ENCODE data around the gene GRAMD1B.
"Not testable (repeated sequence)": the region's sequence is repeated elsewhere in the genome, so short reads cannot be mapped to it uniquely, and the experiment has no call there.

GRAMD1B gene

DNA sequence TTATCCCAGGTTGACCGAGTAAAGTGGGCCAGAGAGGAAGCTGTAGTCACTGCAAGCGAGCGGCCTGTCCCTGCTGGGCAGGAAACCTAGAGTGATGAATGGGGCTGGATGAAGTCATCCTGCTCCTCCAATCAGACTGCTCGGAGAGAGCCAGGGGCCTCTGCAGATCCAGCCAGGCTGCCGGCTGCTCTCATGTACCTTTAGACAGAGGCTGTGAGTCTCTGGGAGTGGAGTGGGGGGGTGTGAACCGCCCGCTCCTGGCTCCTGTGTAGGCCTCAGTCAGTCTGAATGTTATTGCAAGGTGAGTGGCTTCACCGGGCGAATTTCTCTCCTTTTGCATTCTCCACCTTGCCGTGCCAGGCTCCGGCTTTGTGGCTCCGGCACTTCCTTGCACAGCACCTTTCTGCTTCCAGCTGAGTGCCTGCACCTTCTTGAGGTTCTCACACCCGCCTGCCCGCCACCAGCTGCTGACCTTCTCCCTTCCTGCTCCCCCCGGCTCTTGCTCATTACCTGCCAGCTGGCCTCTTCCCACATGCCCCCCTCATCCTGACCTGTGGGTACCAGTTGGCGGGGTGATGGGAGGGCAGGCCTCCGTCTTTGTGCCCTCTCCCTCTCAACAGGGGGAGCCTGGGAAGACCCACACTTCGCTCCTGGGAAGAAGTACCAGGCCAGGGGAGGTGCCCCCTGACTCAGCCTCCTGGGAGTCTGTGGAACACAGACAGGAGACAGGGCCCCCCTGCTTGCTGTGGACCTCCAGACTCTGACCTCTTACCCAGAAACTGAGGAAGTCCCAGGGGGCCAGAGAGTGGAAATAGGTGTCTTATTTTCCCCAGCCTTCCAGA is 79.9 kb downstream of the GRAMD1B start:
- DNase-seq (ENCODE audit: low read depth): no peak

DNA sequence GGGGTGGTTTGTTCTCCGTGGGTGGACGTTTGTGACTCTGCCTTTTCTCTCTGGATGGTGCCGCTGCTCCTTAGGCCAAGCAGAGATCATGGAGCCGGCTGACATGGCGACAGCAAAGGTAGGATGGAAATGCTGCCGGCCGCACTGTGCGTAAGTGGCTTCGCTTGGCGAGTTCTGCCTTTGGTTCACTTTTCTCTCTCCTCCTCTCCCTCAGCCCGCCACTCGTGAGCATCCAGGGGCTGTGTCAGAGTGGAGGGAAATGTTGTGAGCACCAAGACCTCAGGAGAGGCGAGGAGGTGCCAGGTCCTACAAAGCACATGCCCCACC is 80.5 kb downstream of the GRAMD1B start:
- no peak for DNase-seq (ENCODE audit: low read depth)

DNA sequence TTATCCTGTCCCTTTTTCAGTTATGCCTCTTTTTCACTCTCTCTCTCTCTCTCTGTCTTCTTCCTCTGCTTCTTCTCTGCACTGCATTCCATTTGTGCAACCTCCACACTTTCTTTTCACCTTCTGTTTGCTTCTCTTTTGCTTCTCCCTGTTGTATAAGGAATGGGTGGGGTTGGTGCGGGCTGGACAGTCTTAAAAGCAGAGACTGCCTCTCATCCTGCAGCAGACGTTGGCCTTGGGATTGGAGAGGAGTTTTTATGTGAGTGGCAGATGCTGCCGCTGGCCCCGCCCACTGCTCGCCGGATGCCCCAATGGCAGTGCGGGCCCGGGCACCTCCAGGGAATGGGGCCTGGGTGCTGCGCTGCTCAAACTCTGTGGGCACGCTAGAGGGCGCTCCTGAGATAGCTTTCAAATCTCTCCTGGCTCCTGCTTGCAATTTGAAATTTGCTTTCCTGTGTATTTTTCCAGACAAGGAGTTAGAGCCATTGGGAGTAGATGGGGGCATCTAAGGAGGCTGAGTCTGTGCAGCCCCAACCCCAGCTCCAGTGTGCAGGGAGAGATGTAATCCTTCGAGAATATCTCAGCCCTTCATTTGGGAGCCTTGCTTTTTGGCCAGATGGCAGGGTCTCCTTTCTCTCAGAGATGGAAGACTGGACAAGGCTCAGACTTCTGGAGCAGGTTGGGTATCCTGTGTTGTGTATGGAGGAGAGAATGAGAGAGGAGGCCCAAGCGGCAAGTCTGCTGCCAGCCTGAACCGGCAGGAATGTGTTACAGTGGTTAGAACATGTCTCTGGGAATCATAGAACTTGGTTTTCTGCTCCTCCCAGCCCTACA is 81.2 kb downstream of the GRAMD1B start:
- peak; percentile 30 for DNase-seq (ENCODE audit: low read depth)

DNA sequence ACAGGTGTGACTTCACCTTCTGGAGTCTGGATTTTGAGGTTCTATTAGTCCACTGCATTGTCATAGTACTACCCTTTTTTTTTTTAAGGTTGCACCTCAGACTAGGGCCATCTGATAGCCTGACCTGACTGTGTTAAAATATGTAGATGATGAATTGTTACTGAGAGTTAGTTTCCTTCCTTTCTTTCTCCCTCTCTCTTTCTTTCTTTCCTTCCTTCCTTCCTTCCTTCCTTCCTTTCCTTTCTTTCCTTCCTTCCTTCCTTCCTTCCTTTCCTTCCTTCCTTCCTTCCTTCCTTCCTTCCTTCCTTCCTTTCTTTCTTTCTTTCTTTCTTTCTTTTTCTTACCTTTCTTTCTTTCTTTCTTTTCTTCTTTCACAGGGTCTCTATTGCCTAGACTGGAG is 83.2 kb downstream of the GRAMD1B start:
- DNase-seq (ENCODE audit: low read depth): not testable (repeated sequence)

DNA sequence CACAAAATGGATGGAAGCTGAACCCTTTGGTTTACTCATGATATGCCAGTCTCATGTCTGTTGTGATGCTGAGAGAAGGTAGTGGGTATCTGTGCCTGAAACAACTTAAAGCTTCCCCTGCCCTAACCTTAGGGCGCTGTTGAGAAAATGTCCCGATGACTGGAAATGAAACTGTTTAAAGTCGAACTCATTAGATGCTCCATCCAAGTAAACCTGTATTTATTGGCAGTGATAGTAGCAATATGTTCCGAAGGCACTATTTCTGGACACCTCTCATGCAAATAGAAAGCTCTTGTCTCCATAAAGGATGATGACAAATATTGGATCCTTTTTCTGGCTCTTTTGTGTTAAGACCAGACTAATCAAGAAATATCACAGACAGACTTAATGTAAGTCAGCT is 86.2 kb downstream of the GRAMD1B start:
- DNase-seq (ENCODE audit: low read depth): no peak

DNA sequence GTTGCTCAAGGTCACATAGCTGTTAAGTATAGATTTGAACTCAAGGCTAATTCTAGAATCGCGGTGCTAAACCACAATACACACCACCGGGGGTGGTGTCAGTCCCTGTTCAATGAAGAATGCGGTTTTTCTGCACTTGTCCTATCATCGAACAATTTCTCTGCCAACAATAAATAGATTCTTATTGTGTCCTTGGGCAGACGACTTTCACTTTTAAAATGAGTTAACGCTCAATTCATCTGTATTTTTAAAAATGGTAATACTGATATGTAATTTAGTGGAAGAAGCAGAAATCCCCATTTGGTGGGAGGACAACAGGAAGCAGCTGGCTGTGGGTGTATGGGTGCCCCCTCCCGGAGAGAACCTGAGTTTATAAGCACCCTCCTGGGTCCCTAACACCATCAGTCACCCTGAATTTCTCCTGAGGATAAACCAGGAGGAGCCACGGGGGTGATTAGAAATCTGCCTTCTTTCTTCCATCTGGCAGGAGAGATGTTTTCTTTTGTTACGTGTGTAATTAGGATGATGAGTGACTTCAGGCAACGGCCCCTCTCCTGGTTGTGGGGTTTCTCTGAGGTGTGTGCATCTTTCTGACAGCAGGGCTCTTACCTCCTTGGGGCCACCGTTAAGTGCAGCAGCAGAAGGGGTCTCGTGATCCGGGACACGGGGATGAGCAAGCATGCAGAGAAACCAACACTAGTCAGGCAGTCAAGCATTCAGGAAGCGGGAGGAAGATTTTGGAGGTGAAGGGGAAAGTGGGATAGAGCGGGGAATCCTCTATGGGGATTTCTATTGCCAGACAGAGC is 87.7 kb downstream of the GRAMD1B start:
- DNase-seq (ENCODE audit: low read depth): no peak

DNA sequence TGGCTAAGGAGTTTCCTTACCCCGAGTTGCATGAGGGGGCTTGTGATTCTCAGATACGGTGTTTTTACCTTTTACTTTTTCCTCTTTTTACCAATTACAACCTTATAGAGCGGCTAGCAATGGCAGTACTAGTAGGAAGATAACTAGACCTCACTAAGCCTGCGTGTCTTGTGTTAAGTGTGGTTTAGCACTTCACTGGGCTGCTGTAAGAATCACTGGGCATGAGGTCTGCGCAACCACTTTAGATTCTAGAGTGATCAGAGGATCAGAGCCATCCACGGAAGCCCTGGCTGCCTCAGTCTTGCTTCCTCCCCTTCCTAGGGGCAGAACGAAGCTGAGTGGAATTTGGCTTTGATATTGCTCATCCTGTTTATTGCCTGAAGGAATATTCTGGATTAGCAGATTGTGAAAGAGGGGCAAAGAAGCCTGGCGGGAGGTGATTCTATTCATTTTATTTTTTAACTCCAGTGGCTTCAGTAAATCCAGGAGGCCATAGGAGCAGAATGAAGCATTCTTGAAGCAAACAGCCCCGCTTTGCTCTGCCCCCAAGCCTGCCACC is 88.5 kb downstream of the GRAMD1B start:
- no peak for DNase-seq (ENCODE audit: low read depth)

DNA sequence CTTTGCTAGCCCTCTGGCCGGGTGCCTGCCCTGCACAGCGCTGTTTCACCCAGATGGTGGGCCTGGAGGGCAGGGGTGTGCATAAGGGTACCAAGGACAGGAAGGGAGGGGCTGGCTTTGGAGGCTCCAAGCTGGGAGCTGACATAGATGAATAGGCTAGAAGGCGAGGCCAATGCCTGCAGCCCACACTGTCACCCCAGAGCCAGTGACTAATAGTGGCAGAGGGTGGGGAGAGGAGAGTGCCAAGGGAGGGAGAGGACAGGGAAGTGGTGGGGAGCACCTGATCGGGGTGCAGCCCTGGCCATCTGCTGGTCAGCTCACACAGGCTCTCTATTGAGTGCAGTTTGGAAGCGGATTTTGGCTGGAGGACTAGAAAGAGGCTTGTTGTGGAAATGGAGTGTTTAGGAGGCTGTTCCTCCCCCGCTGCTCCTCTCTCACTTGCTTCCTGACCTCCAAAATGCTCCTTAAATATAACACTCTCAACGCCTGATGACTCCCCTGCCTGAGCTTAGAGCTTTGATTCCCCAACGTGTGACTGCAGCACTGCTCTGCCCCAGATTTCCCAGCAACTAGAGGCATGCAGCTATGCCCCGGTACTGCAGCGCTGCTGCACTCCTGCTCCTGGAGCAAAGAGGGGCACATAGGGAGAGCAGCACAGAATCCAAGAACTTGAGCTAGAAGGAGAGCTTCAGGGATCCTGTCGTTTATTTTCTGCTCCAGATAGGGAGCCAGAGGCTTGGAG is 89.2 kb downstream of the GRAMD1B start:
- no peak for DNase-seq (ENCODE audit: low read depth)

DNA sequence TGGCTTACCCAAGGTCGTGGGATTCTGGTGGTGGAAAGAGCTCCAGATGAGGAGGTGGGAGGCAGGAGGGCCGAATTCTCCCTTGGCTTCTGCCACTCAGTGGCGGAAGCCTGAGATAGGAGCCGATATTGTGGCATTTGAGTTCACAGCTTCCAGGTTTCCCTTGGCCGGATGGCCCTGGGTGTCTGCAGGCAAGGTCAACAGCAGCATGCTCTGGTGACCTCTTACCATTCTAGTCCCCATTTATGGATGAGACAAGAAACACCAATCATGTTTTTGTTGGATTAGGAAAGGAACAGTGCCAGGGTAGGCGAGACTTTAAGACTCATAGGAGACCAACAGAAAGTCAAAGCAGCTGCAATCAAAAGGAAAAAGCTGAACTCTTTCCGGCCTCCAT is 89.7 kb downstream of the GRAMD1B start:
- DNase-seq (ENCODE audit: low read depth): no peak

DNA sequence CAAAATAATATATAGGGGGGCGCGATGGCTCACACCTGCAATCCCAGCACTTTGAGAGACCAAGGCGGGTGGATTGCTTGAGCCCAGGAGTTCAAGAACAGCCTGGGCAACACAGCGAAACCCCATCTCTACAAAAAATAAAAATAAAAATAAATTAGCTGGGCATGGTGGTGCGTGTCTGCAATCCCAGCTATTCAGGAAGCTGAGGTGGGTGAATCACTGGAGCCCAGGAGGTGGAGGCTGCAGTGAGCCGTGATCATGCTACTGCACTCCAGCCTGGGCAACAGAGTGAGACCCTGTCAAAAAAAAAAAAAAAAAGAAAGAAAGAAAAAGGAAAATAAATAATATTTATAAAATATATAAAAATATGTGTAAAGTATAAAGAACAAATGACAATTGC is 90.4 kb downstream of the GRAMD1B start:
- not testable (repeated sequence) for DNase-seq (ENCODE audit: low read depth)

DNA sequence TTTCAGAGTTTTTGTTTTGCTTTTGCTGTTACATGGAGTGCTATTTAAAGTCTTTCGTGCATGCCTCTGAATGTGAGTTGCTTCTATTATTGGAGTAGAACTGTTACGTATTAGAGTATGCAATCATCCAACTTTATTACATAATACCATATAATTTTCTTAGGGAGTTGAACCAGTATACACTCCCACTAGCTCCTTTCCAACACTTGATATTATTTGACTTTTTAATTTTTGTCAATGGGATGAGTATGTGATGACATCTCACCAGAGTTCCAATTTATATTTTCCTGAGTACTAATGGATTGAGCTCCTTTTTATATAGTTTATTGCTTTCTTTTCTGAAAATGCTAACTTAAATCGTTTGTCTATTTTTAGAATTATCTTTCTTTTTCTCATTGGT is 90.9 kb downstream of the GRAMD1B start:
- no peak for DNase-seq (ENCODE audit: low read depth)

DNA sequence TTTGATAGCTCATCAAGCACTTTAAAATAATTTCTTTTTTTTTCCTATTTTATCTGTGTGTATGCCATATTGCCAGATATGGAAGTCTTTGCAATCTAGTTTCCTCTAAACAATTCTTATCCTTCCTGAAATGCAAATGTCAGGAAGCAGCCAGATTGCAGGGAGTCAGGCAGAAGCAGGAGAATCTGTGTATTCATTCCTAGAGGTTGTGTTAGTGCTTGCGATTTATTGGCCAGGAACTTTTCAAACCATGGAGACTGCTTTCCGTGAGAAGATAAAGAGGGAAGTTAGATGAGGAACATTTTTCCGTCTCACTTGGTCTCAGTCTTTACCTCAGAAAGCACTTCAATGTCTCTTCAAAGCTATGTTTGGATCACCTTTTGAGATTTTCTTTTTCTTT is 91.9 kb downstream of the GRAMD1B start:
- DNase-seq (ENCODE audit: low read depth): no peak

DNA sequence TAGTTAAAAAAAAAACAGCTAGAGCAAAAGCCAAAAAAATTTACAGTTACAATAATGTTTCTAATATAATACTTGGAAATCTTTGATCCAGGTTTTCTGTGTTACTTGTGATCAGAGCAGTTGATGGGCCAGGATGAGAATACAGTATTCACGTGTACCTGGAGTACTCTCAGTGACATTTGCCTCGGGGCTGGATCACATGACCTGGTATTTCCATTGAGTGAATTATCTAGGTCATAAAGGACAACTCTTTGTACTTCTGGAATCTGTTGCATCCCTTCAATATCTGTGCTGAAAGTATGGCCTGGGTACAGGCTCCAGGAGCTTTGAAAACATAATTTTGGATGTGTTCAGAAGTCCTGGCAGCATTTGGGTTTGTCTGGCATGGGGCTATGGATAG is 93.5 kb downstream of the GRAMD1B start:
- DNase-seq (ENCODE audit: low read depth): no peak

DNA sequence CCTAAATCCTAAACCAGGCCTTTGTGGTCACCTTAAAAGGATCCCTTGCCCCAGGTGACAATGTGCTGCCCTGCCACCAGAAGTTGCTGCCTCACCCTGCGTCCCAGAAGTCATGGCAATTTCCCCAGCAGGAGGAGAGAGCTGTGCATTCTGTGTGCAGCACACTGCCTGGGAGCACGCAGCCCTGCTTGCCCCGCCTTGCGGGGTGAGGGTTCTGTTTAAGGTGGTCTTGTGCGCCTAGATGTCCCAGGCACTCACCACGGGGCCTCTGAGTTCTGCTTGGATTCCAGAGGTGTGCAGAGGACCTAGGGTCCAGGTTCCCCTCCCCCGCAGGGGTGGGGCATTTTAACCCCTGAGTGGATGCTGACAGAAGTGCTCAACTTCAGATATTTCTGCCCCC is 95.0 kb downstream of the GRAMD1B start:
- no peak for DNase-seq (ENCODE audit: low read depth)

DNA sequence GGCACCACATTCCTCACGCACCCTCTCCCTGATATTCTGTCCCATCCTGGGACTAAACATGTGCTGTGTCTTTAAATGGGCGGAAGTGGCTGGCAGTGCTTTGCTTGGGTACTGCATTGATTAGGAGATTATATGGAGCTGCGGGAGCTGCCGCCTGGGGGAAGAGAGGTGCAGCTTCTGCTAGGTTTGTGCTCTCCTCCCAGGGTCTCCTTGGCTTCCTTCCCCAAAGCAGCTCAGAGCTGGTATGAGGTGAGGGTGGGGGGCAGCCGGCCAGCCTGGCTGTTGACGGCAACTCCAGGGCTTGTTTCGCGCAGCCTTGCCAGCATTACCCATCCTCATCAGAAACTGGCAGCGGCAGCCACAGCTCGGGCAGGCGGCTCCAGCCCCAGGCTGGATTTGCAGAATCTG is 95.4 kb downstream of the GRAMD1B start:
- no peak for DNase-seq (ENCODE audit: low read depth)

DNA sequence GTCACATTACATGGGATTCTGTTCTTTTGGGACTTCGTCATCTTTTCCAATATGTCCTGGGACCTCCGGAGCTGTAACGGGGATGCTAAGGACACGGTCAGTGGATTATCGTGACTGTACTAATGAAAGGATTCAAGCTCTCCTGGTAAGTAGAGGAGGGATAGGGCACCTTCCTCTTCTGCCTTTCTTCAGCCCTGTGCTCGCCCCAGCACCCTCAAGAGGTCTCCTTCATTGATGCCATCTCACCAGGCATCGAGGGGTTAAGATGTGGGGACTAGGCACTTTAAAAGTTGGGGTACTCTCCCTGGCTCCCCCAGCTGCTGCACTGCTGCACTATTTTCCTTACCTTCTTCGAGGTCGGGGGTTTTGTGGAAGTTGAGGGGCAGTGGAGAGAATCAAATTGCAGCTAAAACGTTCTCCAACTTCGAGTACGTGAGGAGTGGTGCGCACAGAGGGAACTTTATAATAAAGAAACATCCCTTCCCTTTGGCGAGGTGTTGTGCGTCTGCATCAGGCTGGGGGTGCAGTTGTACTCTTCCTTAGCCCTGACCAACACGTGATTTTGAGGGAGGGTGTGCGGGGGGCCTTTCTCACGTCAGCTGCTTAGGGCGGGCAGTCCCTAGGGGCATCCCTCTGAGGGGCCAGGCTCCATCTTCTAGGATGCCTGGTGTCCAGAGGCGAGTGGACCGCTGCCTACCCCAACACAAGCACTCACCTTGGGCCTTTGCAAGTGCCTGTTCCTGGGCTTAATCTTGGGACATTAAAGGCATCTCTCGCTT is 96.1 kb downstream of the GRAMD1B start:
- DNase-seq (ENCODE audit: low read depth): no peak

DNA sequence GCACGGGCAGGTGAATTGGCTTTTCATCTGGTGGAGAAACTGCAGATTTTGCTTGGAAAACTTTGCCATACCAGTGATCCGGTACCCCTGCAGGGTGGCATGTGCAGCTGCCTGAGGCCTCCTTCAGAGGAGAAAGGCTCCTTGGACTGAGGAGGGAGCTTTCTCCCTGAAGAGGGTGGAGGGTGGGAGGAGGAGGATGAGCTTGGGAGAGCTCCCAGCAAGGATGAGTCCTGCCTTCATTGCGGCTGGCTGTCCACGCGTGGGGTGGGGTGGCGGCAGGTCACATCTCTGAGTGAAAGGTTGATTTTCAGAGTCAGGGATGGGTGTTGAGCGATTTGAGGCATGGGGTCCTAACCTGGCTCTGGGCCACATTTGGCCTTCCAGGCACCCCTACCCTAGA is 96.8 kb downstream of the GRAMD1B start:
- no peak for DNase-seq (ENCODE audit: low read depth)

DNA sequence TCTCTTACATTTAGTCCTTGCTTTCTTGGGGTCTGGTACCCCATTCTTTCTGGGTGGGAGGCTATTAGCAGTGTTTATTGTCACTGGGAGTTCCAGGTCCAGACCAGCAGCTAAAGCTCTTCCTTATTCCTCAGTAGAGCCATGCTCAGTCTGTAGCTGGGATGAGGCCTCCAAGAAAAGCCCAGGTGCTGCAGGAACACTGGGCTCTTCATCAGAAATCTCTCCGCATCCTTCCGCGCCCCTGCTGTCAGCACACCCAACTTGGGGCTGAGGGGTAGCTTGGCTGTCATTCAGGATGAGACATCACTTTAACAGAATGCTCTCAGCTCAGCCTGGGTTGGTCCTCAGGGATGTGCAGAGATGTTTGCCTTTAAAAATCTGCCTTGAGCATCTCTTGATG is 97.5 kb downstream of the GRAMD1B start:
- DNase-seq (ENCODE audit: low read depth): no peak

DNA sequence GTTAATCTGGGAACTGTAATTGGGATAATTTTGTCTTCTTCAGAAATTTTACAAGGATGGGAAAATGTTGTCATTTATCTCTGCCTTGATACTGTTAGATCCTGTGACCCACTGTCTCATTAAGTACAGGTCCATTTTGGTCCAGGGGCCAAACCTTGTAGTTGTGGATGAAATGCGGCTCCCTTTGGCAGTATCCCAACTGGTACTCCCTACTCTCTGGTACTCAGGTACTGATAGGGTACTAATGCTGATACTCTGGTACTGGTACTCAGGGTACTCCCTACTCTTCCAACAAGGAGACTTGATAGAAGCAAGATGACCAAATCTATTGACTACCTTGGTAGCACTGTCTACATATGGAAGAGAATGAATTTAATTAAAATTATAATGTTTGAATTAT is 97.9 kb downstream of the GRAMD1B start:
- DNase-seq (ENCODE audit: low read depth): no peak

DNA sequence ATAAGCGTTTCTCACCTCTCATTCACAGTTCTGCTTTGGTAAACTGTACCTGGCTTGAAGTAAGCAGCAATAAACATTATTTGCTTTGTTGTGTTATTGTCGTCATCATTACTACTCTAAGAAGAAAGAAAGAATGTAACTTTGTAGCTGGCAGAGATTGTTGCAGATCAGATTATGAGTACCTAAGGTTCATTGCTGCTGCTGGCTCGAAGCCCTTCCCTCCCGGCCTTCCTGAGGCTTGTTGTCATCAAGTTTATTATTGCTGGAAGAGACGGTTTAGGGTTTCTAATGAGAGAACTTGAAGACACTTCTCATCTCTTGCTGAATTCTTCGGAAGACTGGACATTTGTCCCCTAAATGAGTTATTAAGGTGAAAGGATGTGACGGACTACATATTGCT is 101.3 kb downstream of the GRAMD1B start:
- no peak for DNase-seq (ENCODE audit: low read depth)

DNA sequence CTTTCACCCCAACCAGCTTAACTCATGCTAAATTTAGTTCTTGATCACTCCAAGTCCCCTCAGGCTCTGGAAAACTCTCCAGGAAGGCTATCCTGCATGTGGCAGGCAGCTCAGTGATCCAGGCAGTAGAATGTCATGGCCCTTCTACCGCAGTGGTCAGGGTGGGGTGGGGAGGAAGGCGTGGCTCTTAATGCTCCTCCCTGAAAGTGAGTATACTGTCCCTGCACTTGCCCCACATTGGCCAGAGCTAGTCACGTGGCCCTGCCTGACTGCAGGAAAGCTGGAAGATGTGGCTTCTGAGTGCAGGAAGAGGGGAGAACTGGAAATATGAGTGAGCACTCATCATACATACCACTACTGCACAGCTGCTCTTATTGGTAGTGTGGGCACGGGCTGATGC is 102.1 kb downstream of the GRAMD1B start:
- DNase-seq (ENCODE audit: low read depth): no peak

Measured in activated T-helper 1 cell treated with Interleukin-2 at 50 U/mL for 16 hours (primary cell).